ENCODE measurements around the gene UNC5B. TPM values are rescaled to one million over a fixed set of nuclear protein-coding genes. Genes with fewer than 3 reads are reported as not detected.
"Not testable (repeated sequence)": the region's sequence is repeated elsewhere in the genome, so short reads cannot be mapped to it uniquely, and the experiment has no call there.

Gene UNC5B
- total RNA-seq, 1 experiment from 2014 or later = 7.1 TPM

DNA sequence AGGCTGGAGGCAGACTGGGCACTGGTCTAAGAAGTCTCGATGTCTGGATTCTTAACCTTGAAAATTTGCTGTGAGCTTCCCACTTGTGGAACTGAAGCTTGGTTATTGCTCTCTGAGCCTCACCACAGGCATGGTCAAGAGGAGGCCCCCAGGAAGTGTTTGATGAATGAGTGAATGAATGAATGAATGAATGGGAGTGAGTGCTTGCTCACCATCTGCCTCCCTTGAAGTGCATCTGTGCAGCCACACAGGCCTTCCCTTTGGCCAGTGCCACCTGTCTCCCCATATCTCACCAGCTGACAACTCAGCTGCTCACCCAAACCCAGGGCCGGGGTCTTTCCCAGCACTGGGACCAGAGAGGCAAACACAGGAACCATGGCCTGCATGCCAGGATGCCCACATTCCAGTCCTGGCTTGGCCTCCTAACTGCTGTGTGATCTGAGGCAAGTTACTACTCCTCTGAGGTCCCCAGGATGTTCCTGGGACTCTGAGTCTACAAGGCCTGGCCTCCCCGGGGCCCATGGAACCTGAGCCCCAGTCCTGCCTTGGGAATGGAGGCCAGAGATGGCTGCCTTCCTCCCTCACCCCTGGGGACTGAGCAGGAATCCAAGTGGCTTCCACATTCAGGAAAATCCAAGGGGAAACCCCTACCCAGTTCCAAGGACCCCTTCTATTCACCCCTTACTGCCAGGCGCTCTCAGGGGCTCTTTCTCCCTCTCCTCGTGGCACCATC, 55.3 kb downstream of the UNC5B start:
- DNase-seq (ENCODE audit: low spot score) = no peak

DNA sequence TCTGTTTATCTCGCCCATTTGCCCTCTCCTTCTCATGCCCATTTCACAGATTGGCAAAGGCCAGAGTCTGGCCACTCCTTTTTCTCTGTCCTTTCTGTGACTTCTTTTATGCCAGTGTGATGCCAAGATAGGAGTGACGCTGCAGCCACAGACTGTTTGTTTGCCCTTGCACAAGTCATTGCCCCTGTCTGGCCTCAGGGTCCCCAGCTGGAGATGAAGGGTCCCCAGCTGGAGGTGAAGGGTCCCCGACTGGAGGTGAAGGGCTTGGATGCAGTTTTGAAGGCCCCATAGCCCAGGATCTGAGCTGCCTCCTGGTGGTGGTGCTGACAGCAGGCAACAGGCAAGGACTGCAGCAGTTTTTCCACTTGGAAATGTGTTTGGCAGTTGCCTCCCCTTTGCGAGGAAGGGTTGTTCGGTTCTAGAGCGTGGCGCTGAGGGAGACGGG, 55.9 kb downstream of the UNC5B start:
- peak; percentile 45 for DNase-seq (ENCODE audit: low spot score)

DNA sequence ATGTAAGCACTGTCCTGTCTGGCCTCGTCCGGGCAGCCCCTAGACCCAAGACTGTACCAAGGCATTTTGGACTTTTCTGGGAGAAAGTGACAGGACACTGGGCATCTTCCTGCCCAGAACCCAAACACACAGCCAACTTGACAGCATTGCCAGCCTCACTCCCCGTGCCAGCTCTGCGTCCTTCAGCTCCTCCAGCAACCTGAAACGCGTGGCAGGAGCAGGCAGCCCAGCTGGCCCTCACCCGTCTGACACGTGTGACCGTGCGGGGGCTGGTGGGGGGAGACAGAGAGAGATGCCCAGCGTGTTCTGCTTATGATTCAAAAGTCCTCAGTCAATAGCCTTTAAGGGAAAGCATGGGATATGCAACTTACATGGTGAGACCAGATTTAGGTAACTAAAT, 56.4 kb downstream of the UNC5B start:
- no peak for DNase-seq (ENCODE audit: low spot score)

GRCh38 chr10:71269301-71270288, 57.2 kb downstream of the UNC5B start:
- DNase-seq (ENCODE audit: low spot score) = peak; percentile 30

DNA sequence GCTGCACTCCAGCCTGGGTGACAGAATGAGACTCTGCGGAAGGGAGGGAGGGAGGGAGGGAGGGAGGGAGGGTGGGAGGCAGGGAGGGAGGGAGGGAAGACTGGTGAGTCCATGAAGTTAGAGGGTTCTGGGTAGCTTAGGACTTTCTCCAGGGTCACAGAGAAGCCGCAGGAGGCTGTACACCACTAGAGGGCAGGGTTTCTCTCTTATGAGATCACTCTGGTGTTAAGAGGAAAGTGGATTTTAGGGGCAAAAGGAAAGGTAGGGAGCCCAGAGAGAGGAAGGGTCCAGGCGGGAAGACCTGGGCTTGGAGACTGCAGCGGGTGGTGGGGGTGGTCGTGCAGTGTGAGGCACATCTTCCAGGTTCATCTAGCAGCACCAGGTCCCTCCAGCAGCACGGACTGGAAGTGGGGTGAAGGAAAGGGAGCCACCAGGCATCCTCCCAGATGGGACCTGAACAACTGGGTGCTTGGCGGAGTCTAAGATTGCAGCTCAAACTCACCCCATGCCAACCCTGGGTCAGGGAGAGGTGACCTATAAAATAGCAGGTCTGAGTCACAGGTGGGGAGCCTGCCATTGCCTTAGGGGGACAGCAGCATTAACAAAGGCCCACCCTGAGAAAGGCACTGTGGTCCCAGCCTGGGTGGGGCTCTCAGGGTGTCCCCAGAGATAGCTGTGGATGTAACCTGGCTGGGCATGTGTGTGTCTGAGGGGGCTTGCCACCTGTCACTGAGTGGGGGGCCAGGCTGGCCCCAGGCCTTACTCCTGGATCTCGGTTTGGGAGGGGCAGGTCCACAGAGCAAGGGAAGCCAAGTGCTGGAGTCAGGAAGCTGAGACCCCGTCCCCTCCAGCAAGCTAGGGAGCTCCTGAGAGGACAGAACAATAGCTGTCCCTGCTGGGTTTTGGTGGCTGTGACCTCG, 58.2 kb downstream of the UNC5B start:
- DNase-seq (ENCODE audit: low spot score) = peak; percentile 81

- DNase-seq (ENCODE audit: low spot score) = no peak
Observed at GRCh38 chr10:71271662-71272055, 59.3 kb downstream of the UNC5B start.

GRCh38 chr10:71272056-71272771, 59.8 kb downstream of the UNC5B start:
- DNase-seq (ENCODE audit: low spot score) = no peak

DNA sequence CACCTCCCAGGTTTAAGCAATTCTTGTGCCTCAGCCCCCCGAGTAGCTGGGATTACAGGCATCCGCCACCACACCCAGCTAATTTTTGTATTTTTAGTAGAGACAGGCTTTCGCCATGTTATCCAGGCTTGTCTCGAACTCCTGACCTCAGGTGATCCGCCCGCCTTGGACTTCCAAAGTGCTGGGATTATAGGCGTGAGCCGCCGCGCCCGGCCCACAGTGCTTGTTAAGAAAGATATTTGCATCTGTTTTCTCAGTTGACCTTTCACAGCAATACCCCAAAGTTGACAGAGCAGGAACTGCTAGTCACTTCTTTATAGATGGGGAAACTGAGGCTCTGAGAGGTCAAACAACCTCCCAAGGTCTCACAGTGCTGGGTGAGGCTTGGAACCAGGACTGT, 60.6 kb downstream of the UNC5B start:
- DNase-seq (ENCODE audit: low spot score) = not testable (repeated sequence)

DNA sequence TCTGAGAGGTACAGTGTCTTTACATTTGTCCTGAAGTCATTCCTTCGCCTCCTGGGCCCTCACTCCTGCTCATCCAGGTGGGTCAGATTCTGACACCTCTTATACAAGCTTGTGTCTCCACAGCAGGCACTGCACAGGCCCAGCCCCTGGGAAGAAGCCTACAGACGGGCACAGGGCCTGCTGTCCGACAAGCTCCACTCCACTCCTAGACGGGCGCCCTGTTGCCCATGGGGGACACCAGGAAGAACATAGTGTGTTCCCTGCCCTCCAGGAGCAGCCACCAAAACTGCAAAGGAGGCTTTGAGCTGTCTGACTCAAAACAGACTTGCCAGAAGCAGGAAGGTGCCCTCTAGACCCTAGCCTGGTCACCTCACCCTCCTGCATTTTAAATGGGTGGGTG, 61.1 kb downstream of the UNC5B start:
- DNase-seq (ENCODE audit: low spot score) = no peak

DNA sequence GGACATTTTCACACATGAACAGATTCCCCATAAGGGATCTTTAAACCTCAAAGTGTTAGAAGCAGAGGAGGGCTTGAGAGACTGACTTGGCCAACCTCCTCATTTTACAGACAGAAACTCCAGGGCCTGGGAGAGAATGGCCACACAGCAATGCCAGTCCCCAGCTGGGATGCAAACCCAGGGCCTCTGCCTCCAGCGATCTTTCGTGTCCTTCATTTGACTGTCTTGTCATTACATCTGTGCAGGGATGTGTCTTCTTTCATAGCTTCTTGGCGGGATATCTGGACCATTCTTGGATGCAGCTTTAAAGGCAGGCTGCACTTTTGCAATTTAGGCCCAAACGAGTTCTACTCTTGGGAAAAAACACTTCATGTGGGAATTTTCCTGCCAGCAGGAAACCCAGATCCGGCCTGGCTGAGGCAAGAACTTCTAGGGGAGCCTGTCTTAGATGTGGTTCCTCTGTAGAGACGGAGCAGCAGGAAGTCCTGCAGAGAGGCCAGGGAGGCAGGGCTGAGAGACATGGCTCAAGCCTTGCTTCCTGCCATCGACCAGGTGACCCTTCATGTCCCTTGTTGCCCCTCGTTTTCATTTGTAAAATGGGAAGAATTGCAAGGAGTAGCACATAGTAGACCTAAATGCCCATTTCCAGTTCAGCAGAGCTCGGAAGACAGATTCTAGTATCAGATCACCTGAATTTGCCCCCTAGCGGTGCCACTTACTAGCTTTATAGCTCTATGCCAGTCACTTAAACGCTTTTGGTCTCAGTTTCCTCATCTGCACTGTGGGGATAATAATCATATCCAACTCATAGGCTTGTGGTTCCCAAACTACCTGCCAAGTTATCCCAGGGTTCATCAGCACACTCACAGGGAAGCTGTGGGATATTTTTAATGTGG, 62.8 kb downstream of the UNC5B start:
- DNase-seq (ENCODE audit: low spot score) = no peak

DNA sequence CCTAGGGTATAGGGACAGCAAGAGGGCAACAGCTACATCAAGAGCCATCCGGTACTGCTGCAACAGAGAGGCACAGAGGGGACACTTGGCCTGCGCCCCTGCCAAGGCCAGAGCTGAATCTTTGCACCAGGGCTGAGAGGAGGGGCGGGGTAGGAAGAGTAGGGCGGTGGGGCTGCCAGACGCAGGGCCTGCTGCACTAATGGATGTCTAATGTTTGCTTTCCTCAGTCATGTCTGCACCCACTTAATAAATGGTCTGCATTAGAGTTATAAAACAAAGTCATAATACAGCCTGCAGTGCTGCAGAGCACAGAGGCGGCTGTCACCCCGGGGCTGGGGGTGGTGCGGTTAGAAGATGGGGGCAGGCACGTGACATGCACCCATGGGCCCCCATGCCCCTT, 64.5 kb downstream of the UNC5B start:
- no peak for DNase-seq (ENCODE audit: low spot score)

DNA sequence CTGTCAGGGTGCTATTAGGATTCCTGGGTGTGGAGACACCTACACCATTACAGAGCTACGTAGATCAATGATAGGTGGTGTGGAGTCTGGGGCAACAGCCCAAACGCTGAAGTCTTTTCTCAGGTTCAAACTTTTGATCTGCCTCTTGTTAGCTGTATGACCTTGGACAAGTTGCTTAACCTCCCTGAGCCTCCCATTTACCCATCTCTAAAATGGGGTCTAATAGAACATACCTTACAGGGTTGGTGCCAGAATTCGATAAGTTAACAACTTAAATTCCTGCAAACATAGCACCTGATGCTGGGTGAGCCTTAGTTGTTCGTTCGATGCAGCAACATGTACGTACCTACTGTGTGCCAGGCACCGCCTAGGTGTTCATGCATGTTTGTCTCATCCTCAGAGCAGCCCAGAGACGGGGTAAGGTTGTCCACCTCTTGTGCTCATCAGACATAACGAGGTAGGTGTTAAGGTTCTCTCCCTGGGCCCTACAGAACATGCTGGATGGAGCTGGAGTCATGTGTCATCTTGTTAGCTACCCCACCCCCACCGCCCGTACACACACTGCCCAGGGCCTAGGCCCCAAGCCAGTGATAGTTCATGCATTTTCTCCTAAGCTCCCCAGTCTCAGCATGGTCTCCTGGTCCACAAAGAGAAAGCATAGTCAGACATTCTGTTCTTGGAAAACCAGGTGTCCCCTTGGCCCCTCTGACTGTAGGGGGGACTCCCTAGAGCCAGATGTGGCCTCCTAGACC, 65.7 kb downstream of the UNC5B start:
- no peak for DNase-seq (ENCODE audit: low spot score)

- no peak for DNase-seq (ENCODE audit: low spot score)
Observed at GRCh38 chr10:71278691-71279588, 66.6 kb downstream of the UNC5B start.

GRCh38 chr10:71279590-71280170, 67.3 kb downstream of the UNC5B start:
- DNase-seq (ENCODE audit: low spot score) = no peak

DNA sequence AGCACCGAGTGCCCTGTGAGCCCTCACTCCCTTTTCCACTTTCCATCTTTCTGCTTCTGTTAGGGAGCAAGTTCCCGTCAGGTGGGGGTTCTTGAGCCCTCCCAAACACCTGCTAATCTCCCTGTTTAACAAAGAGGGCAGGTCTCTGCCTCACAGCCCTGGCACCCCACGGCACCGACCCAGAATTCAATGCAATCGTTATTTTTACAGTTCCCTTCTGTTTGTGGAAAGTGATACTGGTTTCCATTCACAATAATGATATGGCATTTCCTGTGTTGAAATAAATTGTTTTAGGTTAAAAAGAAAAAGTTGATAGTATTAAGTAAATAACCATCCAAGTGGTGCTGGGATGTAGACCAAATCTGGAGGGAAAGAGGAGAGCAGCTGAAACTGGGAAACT, 67.8 kb downstream of the UNC5B start:
- no peak for DNase-seq (ENCODE audit: low spot score)

DNA sequence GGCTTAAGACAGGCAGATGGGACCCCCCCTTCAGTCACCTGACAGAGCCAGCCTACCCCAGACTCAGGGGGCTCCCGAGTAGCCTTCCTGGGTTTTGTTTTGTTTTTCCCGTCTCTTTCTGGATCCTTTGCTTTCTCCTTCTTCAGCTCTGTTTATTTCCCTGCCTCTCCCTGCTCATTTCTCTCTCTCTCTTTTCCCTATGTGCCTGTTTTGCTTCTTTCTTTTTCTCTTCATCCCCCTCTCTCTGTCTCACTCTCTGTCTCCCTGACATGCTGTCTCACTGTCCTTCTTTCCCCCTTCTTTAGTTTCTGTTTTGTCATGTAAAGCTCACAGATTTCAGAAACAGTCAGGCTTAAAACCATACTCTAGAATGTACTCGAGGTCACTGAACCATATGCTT, 68.5 kb downstream of the UNC5B start:
- DNase-seq (ENCODE audit: low spot score) = no peak

- no peak for DNase-seq (ENCODE audit: low spot score)
Observed at GRCh38 chr10:71281646-71282322, 69.4 kb downstream of the UNC5B start.

All from H4 (cell line).